ENCODE measurements around the gene MGAT4C.
A peak's percentile ranks its signal among the peaks of the same experiment; 100 is the strongest.

Gene MGAT4C

GRCh38 chr12:86174188-86174587 is 82.0 kb downstream of the MGAT4C start:
- TF ChIP-seq, protein P1, sequence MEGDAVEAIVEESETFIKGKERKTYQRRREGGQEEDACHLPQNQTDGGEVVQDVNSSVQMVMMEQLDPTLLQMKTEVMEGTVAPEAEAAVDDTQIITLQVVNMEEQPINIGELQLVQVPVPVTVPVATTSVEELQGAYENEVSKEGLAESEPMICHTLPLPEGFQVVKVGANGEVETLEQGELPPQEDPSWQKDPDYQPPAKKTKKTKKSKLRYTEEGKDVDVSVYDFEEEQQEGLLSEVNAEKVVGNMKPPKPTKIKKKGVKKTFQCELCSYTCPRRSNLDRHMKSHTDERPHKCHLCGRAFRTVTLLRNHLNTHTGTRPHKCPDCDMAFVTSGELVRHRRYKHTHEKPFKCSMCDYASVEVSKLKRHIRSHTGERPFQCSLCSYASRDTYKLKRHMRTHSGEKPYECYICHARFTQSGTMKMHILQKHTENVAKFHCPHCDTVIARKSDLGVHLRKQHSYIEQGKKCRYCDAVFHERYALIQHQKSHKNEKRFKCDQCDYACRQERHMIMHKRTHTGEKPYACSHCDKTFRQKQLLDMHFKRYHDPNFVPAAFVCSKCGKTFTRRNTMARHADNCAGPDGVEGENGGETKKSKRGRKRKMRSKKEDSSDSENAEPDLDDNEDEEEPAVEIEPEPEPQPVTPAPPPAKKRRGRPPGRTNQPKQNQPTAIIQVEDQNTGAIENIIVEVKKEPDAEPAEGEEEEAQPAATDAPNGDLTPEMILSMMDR (IDR thresholded peaks at IDR 0.05; ENCODE audit: insufficient read depth, low read depth, low read length, missing control alignments): no peak
- no peak overlapping the region for H3K4me3 ChIP-seq (ENCODE audit: low read length)
- DNase-seq (ENCODE audit: low read depth): no peak

GRCh38 chr12:86172913-86173443 is 83.2 kb downstream of the MGAT4C start:
- DNase-seq (ENCODE audit: low read depth): no peak
- no peak overlapping the region for H3K4me3 ChIP-seq (ENCODE audit: low read length)
- TF ChIP-seq, protein P1 (IDR thresholded peaks at IDR 0.05; ENCODE audit: insufficient read depth, low read depth, low read length, missing control alignments): no peak

DNA sequence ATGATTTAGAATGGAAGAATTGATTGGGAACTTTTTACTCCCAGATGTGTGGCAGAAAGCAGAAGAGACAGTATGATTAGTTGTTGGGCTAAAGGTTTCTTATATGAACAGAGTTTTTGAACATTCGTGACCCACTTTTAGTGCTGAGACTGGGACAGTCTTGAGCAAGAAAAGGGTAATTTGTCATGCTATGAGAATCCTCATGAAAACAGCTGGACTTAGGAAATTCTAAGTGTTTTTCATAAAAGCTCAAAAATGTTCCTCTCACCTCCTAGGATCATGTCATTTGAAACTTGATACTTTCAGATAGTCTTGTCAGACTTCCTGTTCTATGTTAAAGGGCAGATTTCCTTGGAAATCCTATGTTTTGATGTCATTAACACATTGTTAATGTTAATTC is 86.1 kb downstream of the MGAT4C start:
- TF ChIP-seq, protein P1 (IDR thresholded peaks at IDR 0.05; ENCODE audit: insufficient read depth, low read depth, low read length, missing control alignments): no peak
- DNase-seq (ENCODE audit: low read depth): no peak
- no peak overlapping the region for H3K4me3 ChIP-seq (ENCODE audit: low read length)

DNA sequence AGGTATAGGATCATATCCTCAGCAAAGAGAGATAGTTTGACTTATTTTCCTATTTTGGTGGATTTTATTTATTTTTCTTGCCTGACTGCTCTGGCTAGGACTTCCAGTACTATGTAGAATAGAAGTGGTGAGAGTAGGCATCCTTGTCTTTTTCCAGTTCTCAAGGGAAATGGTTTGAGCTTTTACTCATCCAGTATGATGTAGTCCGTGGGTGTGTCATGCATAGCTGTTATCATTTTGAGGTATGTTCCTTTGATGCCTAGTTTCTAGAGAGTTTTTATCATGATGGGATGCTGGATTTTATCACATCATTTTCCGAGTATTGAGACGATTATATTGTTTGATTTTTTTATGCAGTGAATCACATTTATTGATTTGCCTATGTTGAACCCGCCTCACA is 97.2 kb downstream of the MGAT4C start:
- peak; percentile 40 for DNase-seq (ENCODE audit: low read depth)
- H3K4me3 ChIP-seq (ENCODE audit: low read length): no peak overlapping the region
- TF ChIP-seq, protein P1 (IDR thresholded peaks at IDR 0.05; ENCODE audit: insufficient read depth, low read depth, low read length, missing control alignments): no peak

- DNase-seq (ENCODE audit: low read depth): no peak
- TF ChIP-seq, protein P1 (IDR thresholded peaks at IDR 0.05; ENCODE audit: insufficient read depth, low read depth, low read length, missing control alignments): no peak
Observed at GRCh38 chr12:86154620-86155019, 101.6 kb downstream of the MGAT4C start.

GRCh38 chr12:86148612-86149011 is 107.6 kb downstream of the MGAT4C start:
- no peak overlapping the region for H3K4me3 ChIP-seq (ENCODE audit: low read length)
- TF ChIP-seq, protein P1 (IDR thresholded peaks at IDR 0.05; ENCODE audit: insufficient read depth, low read depth, low read length, missing control alignments): no peak
- DNase-seq (ENCODE audit: low read depth): peak; percentile 34

More at GRCh38 chr12:86154620-86155019, 101.6 kb downstream of the MGAT4C start:
- H3K4me3 ChIP-seq (ENCODE audit: low read length): no peak overlapping the region

DNA sequence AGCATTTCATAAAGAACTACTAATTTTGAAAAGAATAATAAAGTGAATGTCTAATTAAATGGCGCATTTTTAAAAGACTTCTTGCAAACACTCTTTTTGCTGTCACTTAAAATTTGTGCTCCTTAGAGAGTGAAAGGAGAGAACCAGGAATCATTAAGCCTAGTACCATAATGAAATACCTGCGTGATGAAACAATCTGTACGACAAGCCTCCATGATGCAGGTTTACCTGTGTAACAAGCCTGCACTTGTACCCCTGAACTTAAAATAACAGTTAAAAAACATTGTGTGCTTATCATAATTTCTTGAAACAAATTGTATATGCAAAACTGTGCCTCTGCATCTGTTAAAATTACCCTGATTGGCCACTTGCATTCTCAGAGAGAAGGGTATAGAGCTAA is 108.1 kb downstream of the MGAT4C start:
- peak; percentile 84 for DNase-seq (ENCODE audit: low read depth)
- H3K4me3 ChIP-seq (ENCODE audit: low read length): no peak overlapping the region
- TF ChIP-seq, protein P1 (IDR thresholded peaks at IDR 0.05; ENCODE audit: insufficient read depth, low read depth, low read length, missing control alignments): no peak
